Prostate gland (tissue), 2 donors: ENCODE results near the gene DBH.

ENCODE experiments used
- CTCF ChIP-seq, 4 experiments: fragments of 200-600 bp in 2 of 4; fragments of 450-650 bp in 2 of 4; sonication (generic) in 2 of 4; IDR thresholded peaks; 1 replicate in 3 of 4; 2 replicates in 1 of 4; pipeline ENCODE4 v1.5.1; 2016 to 2019; ENCODE audit warnings: antibody characterized with exemption in 4 of 4, mild to moderate bottlenecking in 2 of 4, moderate library complexity in 2 of 4
- POLR2A ChIP-seq: fragments of 450-650 bp; IDR thresholded peaks from one replicate; pipeline ENCODE4 v1.6.1; 2016; ENCODE audit warnings: antibody characterized with exemption, mild to moderate bottlenecking

DNA sequence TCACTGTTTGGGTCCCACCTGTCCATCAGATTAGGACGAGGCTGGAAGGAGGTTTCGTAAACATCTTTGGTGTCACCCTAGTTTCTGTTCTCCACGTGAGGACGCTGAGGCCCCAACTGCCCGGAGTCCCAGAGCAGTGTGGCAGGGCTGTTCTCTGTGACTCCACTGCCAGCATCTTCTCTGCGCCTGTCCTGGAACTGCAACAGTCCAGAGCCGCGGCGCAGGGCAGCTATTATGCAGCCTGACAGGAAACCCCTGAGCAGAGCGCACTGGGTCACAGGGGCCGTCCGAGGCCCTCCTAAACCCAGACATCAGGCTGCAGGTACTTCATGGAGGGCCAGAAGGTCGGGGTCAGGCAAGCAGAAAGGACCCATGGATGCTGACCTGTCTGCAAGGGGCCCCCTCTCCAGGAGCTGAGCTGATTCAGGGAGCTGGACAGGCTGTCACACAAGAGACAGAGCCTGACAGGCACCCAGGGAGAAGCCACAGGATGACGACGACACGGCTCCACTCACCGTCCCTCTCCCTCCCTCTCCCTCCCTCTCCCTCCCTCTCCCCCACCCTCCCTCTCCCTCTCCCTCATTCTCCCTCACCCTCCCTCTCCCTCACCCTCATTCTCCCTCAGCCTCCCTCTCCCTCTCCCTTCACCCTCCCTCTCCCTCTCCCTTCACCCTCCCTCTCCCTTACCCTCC is 31.7 kb downstream of the DBH start:
- TF ChIP-seq CTCF (IDR thresholded peaks at IDR 0.05), result no peak
- TF ChIP-seq POLR2A, result no peak
